Measurements from ENCODE around the gene SPX.

SPX gene

DNA sequence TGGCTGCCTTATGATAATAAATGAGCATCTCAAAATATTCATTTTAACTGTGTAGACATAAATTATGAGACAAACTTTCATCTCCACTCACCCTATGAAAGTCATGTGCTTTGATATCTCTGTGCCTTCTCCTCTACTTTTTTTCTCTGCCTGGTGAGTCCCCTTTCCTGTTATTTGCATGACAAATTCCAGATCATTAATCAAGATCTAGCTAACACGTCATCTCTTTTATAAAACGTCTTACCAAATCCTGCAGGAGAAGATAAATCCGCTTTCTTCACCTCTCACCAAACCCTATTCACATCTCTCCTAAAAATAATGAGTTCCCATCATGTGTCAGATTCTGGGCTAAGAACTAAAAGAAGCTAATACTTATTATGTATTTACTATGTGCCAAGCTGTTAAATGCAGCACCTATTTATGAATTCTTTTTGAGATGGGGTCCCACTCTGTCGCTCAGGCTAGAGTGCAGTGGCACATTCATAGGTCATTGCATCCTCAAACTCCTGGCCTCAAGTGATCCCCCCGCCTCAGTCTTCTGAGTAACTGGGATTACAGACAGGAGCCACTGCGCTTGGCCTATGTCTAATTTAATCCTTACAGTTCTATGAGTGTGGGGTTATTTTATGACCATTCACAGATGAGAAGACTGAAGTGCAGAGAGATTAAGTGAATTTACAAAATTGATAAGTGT, 26.7 kb downstream of the SPX start:
- Mint-ChIP-seq H3K4me1 (peaks cover 5% of the 10 kb centered on the region), H3K36me3 (ENCODE audit: low read depth) (no peaks in the 10 kb centered on the region), H3K27me3 (no peaks in the 10 kb centered on the region), H3K4me3 (no peak overlapping the region), H3K9me3 (no peaks in the 10 kb centered on the region), H3K27ac (no peak overlapping the region)
- DNase-seq (no peak), ATAC-seq (no peak)

DNA sequence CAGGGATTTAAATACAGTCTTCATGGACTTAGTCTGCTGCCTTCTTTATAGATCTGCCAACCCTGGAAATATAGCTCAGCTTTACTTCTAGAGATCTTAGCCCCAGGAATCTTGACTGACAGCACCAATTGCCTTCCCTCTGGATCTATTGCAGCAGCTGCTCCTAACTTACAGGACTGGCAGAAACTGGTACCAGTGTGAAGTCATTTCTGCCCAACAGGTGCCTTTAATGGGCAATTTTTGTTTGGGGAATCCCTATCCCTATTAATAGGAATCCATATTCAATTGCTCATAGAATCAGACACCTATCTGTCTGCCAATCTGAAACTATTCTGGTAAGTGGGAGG, 27.2 kb downstream of the SPX start:
- Mint-ChIP-seq H3K36me3 (ENCODE audit: low read depth) (no peaks in the 10 kb centered on the region), H3K27ac (no peak overlapping the region), H3K9me3 (peaks cover 4% of the 10 kb centered on the region), H3K27me3 (no peaks in the 10 kb centered on the region), H3K4me3 (no peak overlapping the region), H3K4me1 (peaks cover 1% of the 10 kb centered on the region)
- no peak for DNase-seq
- no peak for ATAC-seq

DNA sequence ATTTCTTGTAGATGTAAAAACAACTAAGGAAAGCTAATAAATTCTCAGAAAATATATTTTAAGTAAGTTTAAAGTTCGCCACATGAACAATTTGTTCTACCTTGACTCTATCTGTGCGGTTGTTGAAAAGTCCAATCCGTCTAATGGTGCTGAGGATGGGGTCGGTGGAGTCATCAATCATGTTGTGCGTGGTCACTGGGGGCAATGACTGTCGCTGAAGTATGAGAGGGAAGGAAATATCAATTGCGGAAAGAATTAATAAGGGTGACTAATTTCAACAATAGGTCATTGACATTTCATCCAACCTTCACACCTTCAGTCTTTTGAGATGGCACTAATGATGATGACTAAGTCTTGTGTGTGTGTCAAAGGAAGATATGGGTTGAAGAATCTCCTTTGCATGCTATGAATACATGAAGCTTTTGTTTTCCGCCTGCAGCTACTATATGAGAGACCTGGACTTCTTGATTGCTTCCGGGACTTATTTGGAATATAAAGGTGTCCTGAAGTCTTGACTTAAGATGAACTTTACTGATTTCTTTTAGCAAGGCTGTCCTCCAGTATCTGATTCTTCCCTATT, 32.1 kb downstream of the SPX start:
- Mint-ChIP-seq H3K36me3 (ENCODE audit: low read depth) (no peaks in the 10 kb centered on the region), H3K9me3 (peaks cover 4% of the 10 kb centered on the region), H3K27me3 (no peaks in the 10 kb centered on the region), H3K27ac (peak overlapping the region; percentile 52), H3K4me1 (peaks cover 16% of the 10 kb centered on the region), H3K4me3 (no peak overlapping the region)
- ATAC-seq (peak; percentile 74), DNase-seq (peak; percentile 5)

DNA sequence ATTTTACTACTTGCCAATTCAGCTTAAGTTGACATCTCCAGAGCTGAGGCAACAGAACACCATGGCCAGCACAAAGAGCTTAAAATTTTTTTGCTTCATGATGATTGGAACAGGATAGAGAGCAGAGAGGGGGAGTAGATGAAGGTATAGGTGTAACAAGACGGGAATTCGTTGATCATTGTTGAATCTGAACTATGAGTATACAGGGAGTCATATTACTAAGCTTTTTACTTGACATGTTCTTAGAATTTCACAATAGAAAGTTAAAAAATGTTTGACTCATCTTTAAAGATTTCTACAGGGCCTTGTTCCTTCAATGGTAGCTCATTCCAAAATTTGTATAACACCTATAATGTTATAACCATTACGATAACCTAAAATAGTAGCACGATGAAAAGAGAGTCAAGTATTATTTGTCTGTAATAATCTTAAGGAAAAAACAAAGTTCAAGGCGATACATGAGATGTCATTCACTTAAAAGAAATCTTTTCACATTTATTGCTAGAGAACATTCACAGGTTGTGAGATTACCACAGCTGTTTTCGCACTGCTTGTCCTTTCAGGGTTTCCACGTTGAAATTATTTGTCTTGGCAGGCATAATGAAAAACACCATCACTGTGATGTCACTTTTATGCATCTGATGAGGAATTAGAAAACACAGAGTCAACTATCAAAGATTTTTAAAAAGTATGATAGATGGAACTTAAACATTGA, 33.9 kb downstream of the SPX start:
- H3K9me3 Mint-ChIP-seq = peaks cover 4% of the 10 kb centered on the region

DNA sequence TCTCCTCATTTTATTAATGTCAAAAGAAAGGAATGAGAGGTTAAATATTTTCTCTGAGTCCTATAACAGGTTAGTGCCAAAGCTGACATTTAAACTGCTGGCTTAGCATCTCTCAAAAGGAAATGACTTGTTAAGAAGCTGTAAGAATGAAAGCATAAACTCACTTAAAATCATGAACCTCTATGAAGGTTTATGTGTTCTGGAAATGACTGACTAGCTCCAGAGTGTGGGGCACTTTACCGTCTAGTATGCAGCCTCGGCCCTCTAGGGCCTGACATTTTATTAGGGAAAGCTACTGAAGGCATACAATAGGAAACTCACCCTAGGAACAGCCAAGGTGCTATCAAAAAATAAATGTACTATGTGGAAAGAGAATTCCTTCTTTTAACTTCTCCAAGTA, 35.1 kb downstream of the SPX start:
- no peak overlapping the region for H3K27ac Mint-ChIP-seq
- H3K4me3 Mint-ChIP-seq = no peak overlapping the region
- peaks cover 16% of the 10 kb centered on the region for H3K4me1 Mint-ChIP-seq
- peaks cover 4% of the 10 kb centered on the region for H3K9me3 Mint-ChIP-seq
- H3K36me3 Mint-ChIP-seq (ENCODE audit: low read depth) = no peaks in the 10 kb centered on the region
- no peaks in the 10 kb centered on the region for H3K27me3 Mint-ChIP-seq
- ATAC-seq (peak; percentile 72), DNase-seq (no peak)

More for the DNA sequence above, 33.9 kb downstream of the SPX start:
- DNase-seq = no peak
- peak overlapping the region; percentile 29 for H3K27ac Mint-ChIP-seq
- no peaks in the 10 kb centered on the region for H3K36me3 Mint-ChIP-seq (ENCODE audit: low read depth)
- H3K4me1 Mint-ChIP-seq = peaks cover 16% of the 10 kb centered on the region
- no peaks in the 10 kb centered on the region for H3K27me3 Mint-ChIP-seq
- no peak for ATAC-seq
- H3K4me3 Mint-ChIP-seq = no peak overlapping the region

DNA sequence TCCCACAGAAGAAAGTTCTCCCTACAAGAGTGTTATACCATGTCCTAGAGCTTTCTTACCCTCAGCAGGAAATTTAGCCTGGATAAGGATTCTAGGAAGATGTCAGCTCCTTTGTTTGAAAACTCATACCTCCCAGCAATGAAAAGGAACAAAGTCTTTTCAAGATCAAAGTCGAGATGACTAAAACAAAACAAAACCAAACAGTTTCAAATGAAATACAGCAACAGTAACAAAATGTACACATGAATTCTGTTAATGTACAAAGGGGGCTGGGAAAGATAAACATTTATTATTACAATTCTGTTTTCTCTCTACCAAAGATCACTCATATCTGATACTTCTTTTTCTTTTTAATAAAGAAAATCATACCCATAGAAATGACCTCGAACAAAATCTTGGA, 36.8 kb downstream of the SPX start:
- H3K27me3 Mint-ChIP-seq = no peaks in the 10 kb centered on the region
- H3K4me3 Mint-ChIP-seq = no peak overlapping the region
- no peak for ATAC-seq
- peaks cover 16% of the 10 kb centered on the region for H3K4me1 Mint-ChIP-seq
- H3K27ac Mint-ChIP-seq = no peak overlapping the region
- peaks cover 4% of the 10 kb centered on the region for H3K9me3 Mint-ChIP-seq
- DNase-seq = no peak
- H3K36me3 Mint-ChIP-seq (ENCODE audit: low read depth) = no peaks in the 10 kb centered on the region

DNA sequence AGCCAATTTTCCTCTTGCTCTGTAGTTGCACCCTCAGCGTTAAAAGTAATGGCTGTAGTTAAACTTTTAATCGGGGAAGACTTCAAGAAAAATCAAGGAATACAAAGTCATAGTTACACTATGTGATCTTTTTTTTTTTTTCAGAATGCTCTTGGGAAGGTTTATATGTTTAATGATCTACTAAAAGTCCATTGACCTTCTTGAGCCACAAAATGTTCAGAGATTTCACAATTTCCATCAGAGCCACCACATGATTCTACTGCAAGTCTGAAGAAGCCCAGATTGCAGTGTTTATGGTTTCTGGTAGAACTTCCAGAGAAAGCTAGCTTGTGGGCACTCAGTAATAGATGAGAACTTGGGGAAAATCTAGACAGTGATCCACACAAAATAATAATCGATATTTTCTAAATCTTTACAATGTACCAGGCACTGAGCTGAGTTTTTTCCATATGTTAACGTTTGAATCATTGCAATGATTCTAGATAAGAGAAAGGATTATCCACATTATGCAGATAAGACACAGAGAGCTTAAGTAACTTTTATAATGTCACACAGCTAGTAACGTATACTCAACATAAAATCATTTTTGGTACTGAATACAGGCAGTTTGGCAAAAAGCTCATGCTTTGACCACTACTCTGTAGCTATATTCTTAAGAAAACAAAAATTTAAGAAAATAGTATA, 40.3 kb downstream of the SPX start:
- H3K4me1 Mint-ChIP-seq = no peaks in the 10 kb centered on the region
- no peak overlapping the region for H3K4me3 Mint-ChIP-seq
- H3K27me3 Mint-ChIP-seq = no peaks in the 10 kb centered on the region
- DNase-seq (no peak), ATAC-seq (no peak)
- H3K27ac Mint-ChIP-seq = no peak overlapping the region
- no peaks in the 10 kb centered on the region for H3K36me3 Mint-ChIP-seq (ENCODE audit: low read depth)
- no peaks in the 10 kb centered on the region for H3K9me3 Mint-ChIP-seq

DNA sequence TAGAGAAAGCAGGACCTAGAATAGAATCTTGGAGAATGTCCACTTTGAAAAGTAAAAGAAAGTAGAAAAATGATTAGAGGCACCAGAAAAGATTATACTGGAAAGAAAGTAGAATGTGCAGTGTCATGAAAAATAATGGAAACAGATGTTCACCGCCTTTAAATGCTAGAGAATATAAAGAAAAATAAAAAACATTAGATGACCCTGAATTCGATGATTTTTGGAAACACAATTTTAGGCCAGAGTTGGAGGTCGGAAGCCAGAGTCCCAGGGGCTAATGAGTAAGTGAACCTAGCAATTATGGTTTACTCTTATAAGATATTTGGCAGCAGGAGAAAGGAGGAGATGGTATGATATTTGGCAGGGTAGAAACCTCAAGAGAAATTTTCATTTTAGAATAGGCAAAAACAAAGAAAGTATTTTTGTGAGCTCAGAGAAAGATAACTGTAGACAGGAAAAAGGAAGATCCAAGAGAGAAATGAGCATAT, 40.9 kb downstream of the SPX start:
- no peaks in the 10 kb centered on the region for H3K9me3 Mint-ChIP-seq
- H3K27me3 Mint-ChIP-seq = no peaks in the 10 kb centered on the region
- DNase-seq = no peak
- no peaks in the 10 kb centered on the region for H3K36me3 Mint-ChIP-seq (ENCODE audit: low read depth)
- H3K27ac Mint-ChIP-seq = no peak overlapping the region
- H3K4me3 Mint-ChIP-seq = no peak overlapping the region
- H3K4me1 Mint-ChIP-seq = no peaks in the 10 kb centered on the region
- ATAC-seq = no peak

DNA sequence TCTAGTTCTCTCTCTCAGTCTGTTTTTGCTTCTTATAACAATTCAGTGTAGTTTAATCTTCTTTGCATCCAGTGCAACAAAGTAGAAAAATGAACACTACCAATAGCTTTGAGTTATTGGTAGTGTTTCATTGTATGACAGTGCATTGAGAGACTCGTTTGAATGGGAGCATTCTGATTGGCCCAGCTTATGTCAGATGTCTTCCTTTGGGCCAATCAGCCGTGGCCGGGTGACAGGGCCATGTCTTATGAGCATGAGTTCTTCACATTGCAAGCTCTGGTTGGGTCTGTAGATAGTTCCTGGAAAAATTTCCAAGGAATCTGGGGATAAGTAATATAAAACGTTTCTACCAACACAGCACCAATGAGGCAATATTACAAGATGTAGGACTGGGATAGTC, 42.0 kb downstream of the SPX start:
- H3K27ac Mint-ChIP-seq = no peak overlapping the region
- ATAC-seq = no peak

DNA sequence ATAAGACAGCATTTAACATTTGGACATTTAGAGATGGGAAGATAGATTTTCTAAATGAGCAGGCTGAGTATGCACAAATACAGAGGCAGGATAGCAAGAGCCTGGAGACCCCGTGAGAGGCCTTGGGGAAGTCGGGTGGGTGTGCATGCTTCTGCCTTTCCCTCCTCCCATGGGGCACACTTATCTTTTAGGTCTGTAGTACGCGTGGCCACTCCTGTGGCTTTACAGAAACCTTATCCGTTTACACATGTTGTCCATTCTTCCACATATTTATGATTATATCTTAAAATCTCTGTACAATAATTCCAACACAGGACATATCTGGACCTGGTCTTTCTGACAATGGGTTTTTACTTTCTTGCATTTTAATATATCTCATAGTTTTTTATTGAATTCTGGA, 45.0 kb downstream of the SPX start:
- Mint-ChIP-seq H3K4me3 (no peak overlapping the region), H3K36me3 (ENCODE audit: low read depth) (no peaks in the 10 kb centered on the region), H3K9me3 (no peaks in the 10 kb centered on the region), H3K27ac (no peak overlapping the region), H3K4me1 (no peaks in the 10 kb centered on the region), H3K27me3 (no peaks in the 10 kb centered on the region)
- ATAC-seq (no peak), DNase-seq (no peak)

More for the DNA sequence above, 42.0 kb downstream of the SPX start:
- no peak overlapping the region for H3K4me3 Mint-ChIP-seq
- no peaks in the 10 kb centered on the region for H3K36me3 Mint-ChIP-seq (ENCODE audit: low read depth)
- DNase-seq = no peak
- H3K27me3 Mint-ChIP-seq = no peaks in the 10 kb centered on the region
- no peaks in the 10 kb centered on the region for H3K4me1 Mint-ChIP-seq
- H3K9me3 Mint-ChIP-seq = no peaks in the 10 kb centered on the region

DNA sequence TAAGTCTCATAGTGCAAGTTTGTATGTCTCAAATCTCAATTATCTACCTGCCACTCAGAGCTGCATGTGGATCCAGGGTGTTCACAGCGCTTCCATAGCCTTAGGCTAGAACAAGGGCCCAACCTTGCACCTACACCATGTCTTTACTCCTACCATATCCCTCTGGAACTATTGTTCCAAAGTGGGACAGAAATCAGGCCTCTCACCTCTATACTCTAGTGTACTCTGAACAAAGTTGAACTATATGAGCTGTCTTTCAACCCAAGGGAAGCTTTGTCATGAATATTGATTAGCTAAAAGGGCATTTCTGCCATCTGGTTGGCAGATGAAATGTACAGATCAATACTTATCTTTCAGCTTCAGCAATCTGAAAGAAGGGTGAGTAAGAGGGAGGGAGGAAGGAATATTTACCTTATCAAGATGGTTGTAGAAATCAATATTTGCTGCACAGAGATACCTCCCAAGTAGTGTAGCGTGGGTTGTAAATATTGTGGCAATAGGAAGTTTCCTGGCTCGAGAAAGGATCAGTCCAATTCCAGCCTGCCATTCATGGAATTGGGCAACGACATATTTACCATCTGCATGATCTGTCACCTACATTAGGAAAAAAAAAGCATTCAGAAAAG, 47.8 kb downstream of the SPX start:
- no peak overlapping the region for H3K4me3 Mint-ChIP-seq
- no peaks in the 10 kb centered on the region for H3K4me1 Mint-ChIP-seq

DNA sequence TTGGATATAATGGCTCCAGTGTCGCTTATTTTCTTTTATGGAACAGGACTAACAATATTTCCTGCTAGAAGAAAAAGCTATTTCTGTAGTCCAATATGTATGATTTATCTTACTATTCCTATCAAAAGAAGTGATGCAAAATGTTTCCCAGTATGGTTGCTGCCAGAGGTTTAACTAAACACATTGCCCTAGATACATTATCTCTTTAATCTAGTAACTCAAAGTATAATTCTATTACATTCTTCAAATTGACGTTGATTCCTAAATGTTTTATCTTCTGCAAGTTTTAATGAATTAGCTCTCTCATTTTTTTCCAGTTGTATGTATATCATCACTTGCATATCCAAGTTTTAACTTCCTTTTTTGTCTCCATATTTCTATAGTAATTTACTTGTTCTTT, 50.3 kb downstream of the SPX start:
- H3K4me1 Mint-ChIP-seq = no peaks in the 10 kb centered on the region
- no peak for DNase-seq

More for the DNA sequence above, 47.8 kb downstream of the SPX start:
- no peaks in the 10 kb centered on the region for H3K27me3 Mint-ChIP-seq
- no peaks in the 10 kb centered on the region for H3K36me3 Mint-ChIP-seq (ENCODE audit: low read depth)
- ATAC-seq (no peak), DNase-seq (no peak)
- H3K27ac Mint-ChIP-seq = no peak overlapping the region
- no peaks in the 10 kb centered on the region for H3K9me3 Mint-ChIP-seq

DNA sequence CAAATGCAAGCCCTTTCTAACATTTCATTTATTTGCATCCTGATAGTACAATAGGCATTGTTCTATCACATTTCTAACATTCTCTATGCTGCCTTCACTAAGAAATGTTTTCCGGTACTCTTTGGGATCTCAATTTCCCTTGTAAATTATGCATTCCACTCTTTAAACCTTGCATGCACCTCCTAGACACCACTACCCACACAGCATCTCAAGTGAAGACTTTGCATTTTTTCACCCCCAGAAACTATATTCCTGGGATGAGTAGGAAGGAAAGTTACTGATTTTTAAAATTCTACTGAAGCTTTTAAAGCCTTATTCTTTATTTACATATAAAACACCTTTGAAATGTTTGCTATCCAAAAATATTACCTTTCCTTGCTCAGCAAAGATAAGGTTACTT, 51.4 kb downstream of the SPX start:
- Mint-ChIP-seq H3K9me3 (no peaks in the 10 kb centered on the region), H3K4me1 (no peaks in the 10 kb centered on the region), H3K27ac (no peak overlapping the region), H3K27me3 (no peaks in the 10 kb centered on the region), H3K4me3 (no peak overlapping the region), H3K36me3 (ENCODE audit: low read depth) (no peaks in the 10 kb centered on the region)
- DNase-seq (no peak), ATAC-seq (no peak)

More for the DNA sequence above, 50.3 kb downstream of the SPX start:
- H3K36me3 Mint-ChIP-seq (ENCODE audit: low read depth) = no peaks in the 10 kb centered on the region
- no peak for ATAC-seq
- H3K27ac Mint-ChIP-seq = no peak overlapping the region
- H3K27me3 Mint-ChIP-seq = no peaks in the 10 kb centered on the region
- H3K9me3 Mint-ChIP-seq = no peaks in the 10 kb centered on the region
- H3K4me3 Mint-ChIP-seq = no peak overlapping the region

DNA sequence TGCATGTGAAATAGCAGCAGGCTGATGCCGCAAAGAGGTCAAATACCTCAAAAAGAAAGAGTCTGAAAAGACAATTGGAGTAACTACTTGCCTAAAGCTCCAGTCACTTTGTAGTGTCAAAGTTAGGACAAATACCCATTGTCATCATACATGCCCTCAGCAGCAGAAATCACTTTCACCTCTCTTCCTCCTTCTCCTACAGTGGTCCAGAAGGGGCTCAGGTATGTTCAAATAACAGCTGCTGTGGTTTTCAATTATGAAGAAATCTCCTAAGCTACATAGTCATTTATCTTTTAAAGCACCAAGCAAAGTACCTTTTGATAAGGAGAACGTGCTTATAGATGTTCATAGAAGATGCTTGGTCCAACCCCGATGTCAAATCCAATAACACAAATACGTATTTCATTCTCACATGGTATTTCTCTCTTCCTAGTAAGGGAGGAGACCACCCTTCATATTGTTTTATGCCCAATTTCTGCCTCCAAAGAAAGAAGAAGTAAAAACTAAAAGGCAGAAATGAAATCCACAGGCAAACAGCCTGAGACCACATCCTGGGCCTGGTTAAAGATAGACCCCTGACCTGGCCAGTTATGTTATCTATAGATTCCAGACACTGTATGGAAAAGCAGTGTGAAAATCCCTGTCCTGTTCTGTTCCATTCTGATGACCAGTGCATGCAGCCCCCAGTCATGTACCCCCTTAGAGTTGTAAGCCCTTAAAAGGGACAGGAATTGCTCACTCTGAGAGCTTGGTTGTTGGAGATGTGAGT, 54.8 kb downstream of the SPX start:
- ATAC-seq = no peak
- Mint-ChIP-seq H3K27me3 (no peaks in the 10 kb centered on the region), H3K4me3 (no peak overlapping the region), H3K27ac (no peak overlapping the region), H3K4me1 (no peaks in the 10 kb centered on the region), H3K9me3 (no peaks in the 10 kb centered on the region), H3K36me3 (ENCODE audit: low read depth) (no peaks in the 10 kb centered on the region)
- no peak for DNase-seq

Data from activated naive CD8-positive, alpha-beta T cell treated with anti-CD3 and anti-CD28 coated beads, Interleukin-2, amount 50 U/mL, for 24 hours (primary cell).